Caco-2 (cell line): ENCODE measurements around the gene PLEKHG4B. TPM values are rescaled to one million over a fixed set of nuclear protein-coding genes. Genes with fewer than 3 reads are reported as not detected.

Source experiments
- BruUV-seq: library from RNA; stranded (reverse); fragments of 400-500 nt; replicated peaks from 2 replicates; lab custom pipeline; 2021; lab: Mats Ljungman, UMichigan
- CTCF ChIA-PET: fragments of 300-600 bp; sonication (Branson Sonifier 250); formaldehyde crosslinking; loops from one replicate; lab custom pipeline; 2022; ENCODE audit warnings: antibody characterized with exemption; lab: Charles Lee
- POLR2A ChIA-PET: fragments of 300-600 bp; sonication (Branson Sonifier 250); formaldehyde crosslinking; loops from one replicate; lab custom pipeline; 2022; ENCODE audit warnings: antibody characterized with exemption; lab: Charles Lee
- DNase-seq, 2 experiments: peaks; one replicate each; pipeline versions ENCODE4 v3.0.0 to v3.0.0-alpha.2; 2020 to 2022
- H3K27me3 ChIP-seq: replicated peaks from 2 replicates; pipeline ENCODE4 v1.6.0; 2011; ENCODE audit warnings: low read length; ENCODE audit not compliant: control insufficient read depth, insufficient read depth
- H3K36me3 ChIP-seq: 2 replicates; pipeline ENCODE4 v1.5.1; 2011; ENCODE audit warnings: low read length; ENCODE audit not compliant: control insufficient read depth, insufficient read depth
- H3K4me1 ChIP-seq: fragments of 250-450 bp; sonication (Bioruptor Pico); 2 replicates; pipeline ENCODE4 v1.5.1; 2020; ENCODE audit warnings: mild to moderate bottlenecking
- H3K4me3 ChIP-seq: 2 replicates; pipeline ENCODE4 v1.5.1; 2011; ENCODE audit warnings: low read depth, mild to moderate bottlenecking, control low read depth, low read length
- H3K9me3 ChIP-seq: fragments of 250-450 bp; sonication (Bioruptor Pico); 2 replicates; pipeline ENCODE4 v1.5.1; 2020; ENCODE audit warnings: mild to moderate bottlenecking, moderate library complexity
- H3K27ac Mint-ChIP-seq: one replicate; pipeline ENCODE4 v1.8.0; 2022; ENCODE audit warnings: mixed read lengths; ENCODE audit not compliant: unreplicated experiment
- H3K27me3 Mint-ChIP-seq: one replicate; pipeline ENCODE4 v1.8.0; 2022; ENCODE audit warnings: mixed read lengths; ENCODE audit not compliant: insufficient read depth, unreplicated experiment
- H3K36me3 Mint-ChIP-seq: one replicate; pipeline ENCODE4 v1.8.0; 2022; ENCODE audit warnings: mild to moderate bottlenecking, mixed read lengths; ENCODE audit not compliant: insufficient read depth, unreplicated experiment
- H3K4me1 Mint-ChIP-seq: one replicate; pipeline ENCODE4 v1.8.0; 2022; ENCODE audit warnings: low read depth, mixed read lengths; ENCODE audit not compliant: unreplicated experiment
- H3K4me3 Mint-ChIP-seq: one replicate; pipeline ENCODE4 v1.8.0; 2022; ENCODE audit warnings: mild to moderate bottlenecking, moderate library complexity, mixed read lengths; ENCODE audit not compliant: unreplicated experiment
- H3K9me3 Mint-ChIP-seq: one replicate; pipeline ENCODE4 v1.8.0; 2022; ENCODE audit warnings: mixed read lengths; ENCODE audit not compliant: unreplicated experiment
- CTCF ChIP-seq, 2 experiments: fragments of 200-600 bp in 1 of 2; IDR thresholded peaks; 1 replicate in 1 of 2; 2 replicates in 1 of 2; pipeline versions ENCODE4 v1.5.1 to v1.8.0; 2011 to 2022; ENCODE audit warnings: antibody characterized with exemption in 1 of 2, control low read depth in 1 of 2, inconsistent platforms in 1 of 2, low read depth in 1 of 2, low read length in 1 of 2, mild to moderate bottlenecking in 1 of 2, moderate library complexity in 1 of 2; ENCODE audit not compliant: insufficient read depth in 1 of 2, severe bottlenecking in 1 of 2, unreplicated experiment in 1 of 2
- intact Hi-C: fragments of 100-400 bp; cut with micrococcal nuclease; formaldehyde crosslinking; loops from one replicate; pipeline ENCODE4 v1.10.0; 2022; ENCODE audit not compliant: unreplicated experiment
- total RNA-seq: library from RNA; stranded (reverse); gene quantifications from 2 replicates; pipeline ENCODE4 v1.2.3, GENCODE V29; 2022

Gene PLEKHG4B
- total RNA-seq, 1 experiment from 2014 or later: 15.0 TPM

GRCh38 chr5:129148-129547 lies 37.2 kb downstream of the PLEKHG4B start:
- Mint-ChIP-seq H3K27ac (no peak overlapping the region), H3K4me1 (no peaks in the 10 kb centered on the region), H3K4me3 (no peak overlapping the region), H3K27me3 (no peaks in the 10 kb centered on the region), H3K36me3 (peaks cover 11% of the 10 kb centered on the region), H3K9me3 (peaks cover 15% of the 10 kb centered on the region)
- no peak for TF ChIP-seq CTCF (IDR thresholded peaks at IDR 0.05; ENCODE audit: insufficient read depth in 1 of 2, low read depth in 1 of 2, low read length in 1 of 2, severe bottlenecking in 1 of 2, unreplicated experiment in 1 of 2)
- H3K9me3 ChIP-seq: no peaks in the 10 kb centered on the region; the same call in 1 of the 2 replicates
- H3K27me3 ChIP-seq: no peaks in the 10 kb centered on the region
- no TSS peak for BruUV-seq
- H3K36me3 ChIP-seq: no peaks in the 10 kb centered on the region
- DNase-seq: no peak
- H3K4me1 ChIP-seq: no peaks in the 10 kb centered on the region
- ChIA-PET CTCF (no interaction called here), POLR2A (no interaction called here)
- H3K4me3 ChIP-seq: no peak overlapping the region
- intact Hi-C loops: no loop called here

- peaks cover 10% of the 10 kb centered on the region for H3K9me3 Mint-ChIP-seq
- Histone ChIP-seq H3K4me1 (no peaks in the 10 kb centered on the region), H3K9me3 (no peaks in the 10 kb centered on the region; the same call in 1 of the 2 replicates), H3K4me3 (no peak overlapping the region), H3K36me3 (no peaks in the 10 kb centered on the region), H3K27me3 (no peaks in the 10 kb centered on the region)
- intact Hi-C loops: no loop called here
- BruUV-seq: no TSS peak
- ChIA-PET CTCF (no interaction called here), POLR2A (no interaction called here)
- DNase-seq: no peak
- H3K36me3 Mint-ChIP-seq: peaks cover 11% of the 10 kb centered on the region
- H3K4me3 Mint-ChIP-seq: no peak overlapping the region
- H3K27ac Mint-ChIP-seq: no peak overlapping the region
- no peak for TF ChIP-seq CTCF (IDR thresholded peaks at IDR 0.05; ENCODE audit: insufficient read depth in 1 of 2, low read depth in 1 of 2, low read length in 1 of 2, severe bottlenecking in 1 of 2, unreplicated experiment in 1 of 2)
- no peaks in the 10 kb centered on the region for H3K27me3 Mint-ChIP-seq
- no peaks in the 10 kb centered on the region for H3K4me1 Mint-ChIP-seq
These were observed 37.9 kb downstream of the PLEKHG4B start for GRCh38 chr5:129820-130219.

- H3K27me3 Mint-ChIP-seq: no peaks in the 10 kb centered on the region
- H3K27ac Mint-ChIP-seq: no peak overlapping the region
- intact Hi-C loops: no loop called here
These were observed 38.7 kb downstream of the PLEKHG4B start for GRCh38 chr5:130601-131131.

More at GRCh38 chr5:130601-131131, 38.7 kb downstream of the PLEKHG4B start:
- ChIA-PET CTCF (no interaction called here), POLR2A (no interaction called here)
- Mint-ChIP-seq H3K4me3 (no peak overlapping the region), H3K9me3 (peaks cover 10% of the 10 kb centered on the region), H3K4me1 (no peaks in the 10 kb centered on the region), H3K36me3 (peaks cover 11% of the 10 kb centered on the region)
- TF ChIP-seq CTCF (IDR thresholded peaks at IDR 0.05; ENCODE audit: insufficient read depth in 1 of 2, low read depth in 1 of 2, low read length in 1 of 2, severe bottlenecking in 1 of 2, unreplicated experiment in 1 of 2): no peak
- BruUV-seq: no TSS peak
- Histone ChIP-seq H3K4me1 (no peaks in the 10 kb centered on the region), H3K9me3 (no peaks in the 10 kb centered on the region; the same call in 1 of the 2 replicates), H3K36me3 (no peaks in the 10 kb centered on the region), H3K4me3 (no peak overlapping the region), H3K27me3 (no peaks in the 10 kb centered on the region)
- no peak for DNase-seq
